Measurements from ENCODE around the gene ERCC8. TPM values are rescaled to one million over a fixed set of nuclear protein-coding genes. Genes with fewer than 3 reads are reported as not detected.

Gene ERCC8
- total and polyA plus RNA-seq, 2 of the 8 experiments (the other 6 are each of a cell fraction or from before 2014, with no cell fraction given) = 17.3 TPM

GRCh38 chr5:60833520-60833919, 111.3 kb downstream of the ERCC8 start:
- H3K9ac ChIP-seq (replicated peaks in 1 of 4; ENCODE audit: extremely low read depth in 1 of 4, low read depth in 3 of 4, low read length in 3 of 4) = no peak overlapping the region
- no peak overlapping the region for H4K5ac ChIP-seq (ENCODE audit: insufficient read length, low read depth, low read length)
- POLR2A ChIA-PET (ENCODE audit: partially characterized antibody) = interaction anchor here (0.6 to 2.3 kb wide), 3 partner anchors 10 to 333 kb away, joined by 3 to 13 read pairs (median 4); partner anchors contain the start of gene ELOVL7
- H3K4me1 ChIP-seq (replicated peaks in 1 of 4; ENCODE audit: control insufficient read depth in 3 of 4, insufficient read depth in 4 of 4, low read length in 3 of 4) = peaks cover 0 to 6% (median 5%) of the 10 kb centered on the region in 4 experiments; a peak in 4 of 7 replicates
- H4K91ac ChIP-seq (replicated peaks; ENCODE audit: insufficient read length, low read length) = no peak overlapping the region
- no peaks in the 10 kb centered on the region for H4K20me1 ChIP-seq (replicated peaks in 1 of 2; ENCODE audit: control insufficient read depth in 1 of 2, insufficient read depth in 2 of 2, low read length in 2 of 2)
- no peak overlapping the region for H3K4me2 ChIP-seq (ENCODE audit: insufficient read depth in 1 of 2, low read depth in 2 of 2, low read length in 2 of 2)
- FAIRE-seq (no peak), DNase-seq (ENCODE audit: low read depth in 1 of 2, low spot score in 2 of 2) (no peak)
- H3K79me2 ChIP-seq (ENCODE audit: control insufficient read depth in 1 of 2, insufficient read depth in 2 of 2, low read length in 2 of 2) = no peaks in the 10 kb centered on the region
- H3K79me1 ChIP-seq (ENCODE audit: low read depth, low read length) = no peaks in the 10 kb centered on the region; the same call in 1 of the 2 replicates
- H2AK5ac ChIP-seq (ENCODE audit: low read depth, low read length) = no peak overlapping the region
- H3K9me3 ChIP-seq (ENCODE audit: insufficient read depth in 2 of 2, low read depth in 1 of 2, low read length in 1 of 2) = no peaks in the 10 kb centered on the region
- H2BK20ac ChIP-seq (ENCODE audit: low read length) = no peak overlapping the region
- no peak overlapping the region for H2BK12ac ChIP-seq (ENCODE audit: low read depth, low read length)
- no peak overlapping the region for H2AFZ ChIP-seq (ENCODE audit: low read length)
- no peak overlapping the region for H3K4ac ChIP-seq (replicated peaks; ENCODE audit: insufficient read length, low read depth, low read length)
- no peak overlapping the region for H3K18ac ChIP-seq (ENCODE audit: extremely low read depth, low read length)
- no peak overlapping the region for H3K27ac ChIP-seq (ENCODE audit: low read depth, low read length)
- H3K14ac ChIP-seq (ENCODE audit: insufficient read length) = no peak overlapping the region
- no peak overlapping the region for H2BK5ac ChIP-seq (ENCODE audit: low read depth, low read length)
- H3K23ac ChIP-seq (ENCODE audit: insufficient read length) = no peak overlapping the region
- no peak overlapping the region for H3K56ac ChIP-seq (replicated peaks; ENCODE audit: insufficient read length, low read depth, low read length)
- no peak overlapping the region for H4K8ac ChIP-seq (ENCODE audit: extremely low read depth, insufficient read depth, low read length)
- H2BK120ac ChIP-seq (replicated peaks; ENCODE audit: low read depth, low read length) = no peak overlapping the region
- H3K4me3 ChIP-seq (ENCODE audit: extremely low read depth in 1 of 4, insufficient read depth in 2 of 4, low read depth in 3 of 4, low read length in 4 of 4) = no peak overlapping the region
- H3K27me3 ChIP-seq (replicated peaks in 1 of 4; ENCODE audit: control insufficient read depth in 3 of 4, extremely low read depth in 1 of 4, insufficient read depth in 3 of 4, low read length in 3 of 4) = no peaks in the 10 kb centered on the region
- TF ChIP-seq TCF12 (IDR thresholded peaks at IDR 0.05; ENCODE audit: low read depth, low read length) (no peak), HDAC6 (IDR thresholded peaks at IDR 0.05; ENCODE audit: low read depth, low read length) (no peak), EP300 (IDR thresholded peaks at IDR 0.05; ENCODE audit: borderline replicate concordance in 1 of 2, low read depth in 2 of 2, low read length in 2 of 2) (no peak), SAP30 (IDR thresholded peaks at IDR 0.05; ENCODE audit: insufficient read depth, insufficient replicate concordance, low read length) (no peak), SP4 (IDR thresholded peaks at IDR 0.05; ENCODE audit: low read length) (no peak), GABPA (IDR thresholded peaks at IDR 0.05; ENCODE audit: borderline replicate concordance, insufficient read depth, low read length) (no peak), MAFK (IDR thresholded peaks at IDR 0.05; ENCODE audit: low read depth, low read length) (no peak), TAF7 (optimal IDR thresholded peaks at IDR 0.05; ENCODE audit: borderline replicate concordance, low read depth, low read length) (no peak), TAF1 (IDR thresholded peaks at IDR 0.05; ENCODE audit: low read depth, low read length) (no peak), CTBP2 (IDR thresholded peaks at IDR 0.05; ENCODE audit: borderline replicate concordance, insufficient read depth, insufficient read length, low read length) (no peak), CHD1 (IDR thresholded peaks at IDR 0.05; ENCODE audit: low read depth, low read length) (no peak), YY1 (IDR thresholded peaks at IDR 0.05; ENCODE audit: low read depth, low read length) (no peak)
- H3K23me2 ChIP-seq (ENCODE audit: low read depth, low read length) = no peaks in the 10 kb centered on the region
- CTCF ChIA-PET (ENCODE audit: partially characterized antibody) = interaction anchor here (0.6 to 1.5 kb wide), 4 partner anchors 35 to 1001 kb away, joined by 3 to 4 read pairs (median 3); no protein-coding TSS in a partner anchor
- no peaks in the 10 kb centered on the region for H3K36me3 ChIP-seq (ENCODE audit: control insufficient read depth in 2 of 4, insufficient read depth in 4 of 4, low read length in 3 of 4)
- H2BK15ac ChIP-seq (ENCODE audit: low read length) = no peak overlapping the region
